A549 (cell line): Measurements from ENCODE around the gene OR6C2. TPM values are rescaled to one million over a fixed set of nuclear protein-coding genes. Genes with fewer than 3 reads are reported as not detected.

ENCODE experiments used
- ATAC-seq, 2 experiments: fragments of 200-7000 bp in 1 of 2; fragments of >200 bp in 1 of 2; cut with Nextera tagmentation in 1 of 2; cut with Tn5 transposase in 1 of 2; 3 replicates each; pipeline versions ENCODE4 v1.8.0 to v1.9.1; 2018 to 2020; ENCODE audit warnings: mild to moderate bottlenecking in 1 of 2, moderate library complexity in 1 of 2
- CTCF ChIA-PET: fragments of 300-600 bp; sonication (Branson Sonifier 250); formaldehyde crosslinking; extraction: SDS; loops from one replicate; lab custom pipeline; 2021; ENCODE audit warnings: antibody characterized with exemption, inconsistent platforms; lab: Yijun Ruan, JAX
- POLR2A ChIA-PET: fragments of 350-600 bp; formaldehyde crosslinking; extraction: SDS; loops from one replicate; lab custom pipeline; 2021; ENCODE audit warnings: antibody characterized with exemption, inconsistent platforms; lab: Yijun Ruan, JAX
- DNase-seq, 2 experiments: peaks; one replicate each; pipeline versions ENCODE4 v3.0.0 to v3.0.0-alpha.2; 2011 to 2016; ENCODE audit warnings: low read depth in 1 of 2, low spot score in 1 of 2
- FAIRE-seq: peaks from 2 replicates; lab custom pipeline; 2011; peaks lifted over from hg19 to GRCh38; lab: Jason Lieb, UNC
- H3K27ac ChIP-seq, 2 experiments: fragments of >200 bp; sonication (Bioruptor Twin); formaldehyde crosslinking; 3 replicates each; pipeline ENCODE4 v1.5.1; 2016 to 2017
- H3K4me1 ChIP-seq: fragments of >200 bp; sonication (Bioruptor Twin); formaldehyde crosslinking; 3 replicates; pipeline ENCODE4 v1.6.1; 2016
- H3K4me2 ChIP-seq: fragments of >200 bp; sonication (Bioruptor Twin); formaldehyde crosslinking; 3 replicates; pipeline ENCODE4 v1.6.1; 2016
- H3K4me3 ChIP-seq: fragments of >200 bp; sonication (Bioruptor Twin); formaldehyde crosslinking; 3 replicates; pipeline ENCODE4 v1.5.1; 2016
- H3K9me3 ChIP-seq: fragments of >200 bp; sonication (Bioruptor Twin); formaldehyde crosslinking; 3 replicates; pipeline ENCODE4 v1.6.1; 2016
- BHLHE40 ChIP-seq: IDR thresholded peaks from 2 replicates; pipeline ENCODE4 v1.6.1; 2012; ENCODE audit warnings: low read depth, low read length, inconsistent platforms
- CBX2 ChIP-seq: fragments of 200-600 bp; sonication (generic); IDR thresholded peaks from 2 replicates; pipeline ENCODE4 v1.6.1; 2016; ENCODE audit warnings: low read depth, mild to moderate bottlenecking, borderline replicate concordance
- CEBPB ChIP-seq, 2 experiments: fragments of >200 bp in 1 of 2; sonication (Bioruptor Twin) in 1 of 2; formaldehyde crosslinking in 1 of 2; IDR thresholded peaks; 2 replicates each; pipeline ENCODE4 v1.6.1; 2012 to 2016
- CHD2 ChIP-seq: fragments of 150-350 bp; IDR thresholded peaks from 2 replicates; pipeline ENCODE4 v1.6.1; 2014; ENCODE audit warnings: low read length; ENCODE audit not compliant: partially characterized antibody
- CHD4 ChIP-seq: fragments of 200-600 bp; sonication (generic); IDR thresholded peaks from 2 replicates; pipeline ENCODE4 v1.6.1; 2016; ENCODE audit warnings: antibody characterized with exemption, mild to moderate bottlenecking, borderline replicate concordance
- CTCF ChIP-seq: fragments of >200 bp; sonication (Bioruptor Twin); formaldehyde crosslinking; IDR thresholded peaks from 3 replicates; pipeline ENCODE4 v1.5.1; 2016
- ELK1 ChIP-seq: fragments of 150-350 bp; IDR thresholded peaks from 2 replicates; pipeline ENCODE4 v1.6.1; 2014; ENCODE audit warnings: low read depth, mild to moderate bottlenecking, low read length
- HES2 ChIP-seq: fragments of >200 bp; sonication (Bioruptor Twin); formaldehyde crosslinking; IDR thresholded peaks from 2 replicates; pipeline ENCODE4 v1.6.1; 2016
- HMGXB4 ChIP-seq: fragments of 250-450 bp; sonication (Bioruptor Pico); IDR thresholded peaks from 2 replicates; pipeline ENCODE4 v1.5.0; 2021; ENCODE audit warnings: mild to moderate bottlenecking, moderate library complexity, borderline replicate concordance
- HOXA7 ChIP-seq: fragments of 250-450 bp; sonication (Bioruptor Pico); IDR thresholded peaks from 2 replicates; pipeline ENCODE4 v1.5.0; 2020; ENCODE audit warnings: mild to moderate bottlenecking, moderate library complexity
- HOXB5 ChIP-seq: fragments of 250-450 bp; sonication (Bioruptor Pico); IDR thresholded peaks from 2 replicates; pipeline ENCODE4 v1.5.0; 2020; ENCODE audit warnings: mild to moderate bottlenecking, moderate library complexity
- JUNB ChIP-seq: fragments of >200 bp; sonication (Bioruptor Twin); formaldehyde crosslinking; IDR thresholded peaks from 2 replicates; pipeline ENCODE4 v1.6.1; 2016
- KDM1A ChIP-seq: fragments of 200-600 bp; sonication (generic); IDR thresholded peaks from 2 replicates; pipeline ENCODE4 v1.6.1; 2016; ENCODE audit warnings: low read depth, mild to moderate bottlenecking
- MAZ ChIP-seq: fragments of 150-350 bp; IDR thresholded peaks from 2 replicates; pipeline ENCODE4 v1.6.1; 2014; ENCODE audit warnings: antibody characterized with exemption, low read depth, low read length, borderline replicate concordance
- NPAS2 ChIP-seq: fragments of 250-450 bp; sonication (Bioruptor Pico); IDR thresholded peaks from 2 replicates; pipeline ENCODE4 v1.8.0; 2022; ENCODE audit warnings: mild to moderate bottlenecking, moderate library complexity, borderline replicate concordance
- RFX5 ChIP-seq: fragments of 450-650 bp; IDR thresholded peaks from 2 replicates; pipeline ENCODE4 v1.7.1; 2014; ENCODE audit warnings: antibody characterized with exemption, mild to moderate bottlenecking, moderate library complexity
- RNF2 ChIP-seq: fragments of 200-600 bp; sonication (generic); IDR thresholded peaks from 2 replicates; pipeline ENCODE4 v1.6.1; 2016; ENCODE audit warnings: low read depth, mild to moderate bottlenecking, antibody characterized with exemption, moderate library complexity, borderline replicate concordance
- ZNF302 ChIP-seq: fragments of 250-450 bp; sonication (Bioruptor Pico); IDR thresholded peaks from 2 replicates; pipeline ENCODE4 v1.9.0; 2021; ENCODE audit warnings: inconsistent platforms, mild to moderate bottlenecking, moderate library complexity
- WGBS: methylation state at CpG from one replicate; pipeline ENCODE4 v1.1.6; 2017; ENCODE audit errors: missing lambda C conversion rate; 5-methylcytosine and 5-hydroxymethylcytosine counted together
- polyA minus RNA-seq: library from RNA; depleted of rRNA, polyadenylated mRNA; stranded (reverse); fragments of >200 nt; gene quantifications from 2 replicates; pipeline ENCODE4 v1.2.3, GENCODE V29; 2011; rRNA and poly(A)+ RNA removed
- polyA plus RNA-seq, 4 experiments: library from polyadenylated mRNA; depleted of rRNA in 3 of 4; stranded (reverse); fragments of >200 nt; fragmentation: RNase III in 1 of 4; extraction: RNeasy Plus Mini Kit Qiagen cat#74134 plus additional on column Dnase treatment in 1 of 4; gene quantifications; 2 replicates in 3 of 4; 3 replicates in 1 of 4; pipeline ENCODE4 v1.2.3, GENCODE V29; 2011 to 2017

The OR6C2 gene
- polyA plus RNA-seq (2011; rRNA removed), result not detected in 2 replicates
- polyA plus RNA-seq (2012; cell fraction: cytosol; rRNA removed), result not detected in 2 replicates
- polyA plus RNA-seq (2012; cell fraction: nucleus; rRNA removed), result not detected in 2 replicates
- polyA plus RNA-seq (2017; fragmentation: RNase III; extraction: RNeasy Plus Mini Kit Qiagen cat#74134 plus additional on column Dnase treatment), result not detected in 3 replicates
- polyA minus RNA-seq, result not detected in 2 replicates

GRCh38 chr12:55443776-55444175, at the start of gene OR6C2:
TSS of gene OR6C2 (plus strand) at chr12:55444076. CDS start at chr12:55452214, 8,138 bp downstream.
- no peak within 1 kb of the TSS for H3K4me2 ChIP-seq
- no peak within 1 kb of the TSS for H3K4me3 ChIP-seq
- H3K27ac ChIP-seq, result no peak within 1 kb of the TSS
- ChIA-PET POLR2A (no interaction called here), CTCF (interaction anchor here (0.6 kb wide), 1 partner anchor 330 kb away, joined by 5 read pairs; no protein-coding TSS in a partner anchor)
- 3% methylated on average over 2 of the region's 2 CpGs for WGBS
- no peaks in the 10 kb centered on the region for H3K9me3 ChIP-seq
- DNase-seq, result no peak
- H3K4me1 ChIP-seq, result no peaks in the 10 kb centered on the region
- FAIRE-seq, result no peak
- no peak for ATAC-seq
- no peak for TF ChIP-seq ELK1
- TF ChIP-seq NPAS2, result no peak
- no peak for TF ChIP-seq RNF2
- no peak for TF ChIP-seq ZNF302
- no peak for TF ChIP-seq HMGXB4 (CRISPR knock-in tag)
- no peak for TF ChIP-seq CBX2
- TF ChIP-seq BHLHE40, result no peak
- no peak for TF ChIP-seq HOXB5 (CRISPR knock-in tag)
- no peak for TF ChIP-seq CTCF
- TF ChIP-seq JUNB, result no peak
- no peak for TF ChIP-seq HES2
- no peak for TF ChIP-seq CEBPB (IDR thresholded peaks at IDR 0.05)

GRCh38 chr12:55396326-55396725, 47.5 kb upstream of the OR6C2 start:
- Histone ChIP-seq H3K9me3 (no peaks in the 10 kb centered on the region), H3K4me1 (no peaks in the 10 kb centered on the region), H3K27ac (no peak overlapping the region), H3K4me2 (no peak overlapping the region), H3K4me3 (no peak overlapping the region)
- ATAC-seq, result no peak
- no peak for FAIRE-seq
- ChIA-PET POLR2A (no interaction called here), CTCF (no interaction called here)
- WGBS, result 11% methylated on average over 1 of the region's 1 CpG
- no peak for TF ChIP-seq KDM1A
- no peak for TF ChIP-seq RNF2
- no peak for DNase-seq

GRCh38 chr12:55400229-55400628, 43.6 kb upstream of the OR6C2 start, which contains the start of gene OR6C65:
TSS of gene OR6C65 (plus strand) at chr12:55400529. CDS start at chr12:55400529, 0 bp downstream.
- ATAC-seq, result no peak
- Histone ChIP-seq H3K4me3 (no peak within 1 kb of the TSS), H3K4me2 (no peak within 1 kb of the TSS), H3K4me1 (no peaks in the 10 kb centered on the region), H3K9me3 (no peaks in the 10 kb centered on the region), H3K27ac (no peak within 1 kb of the TSS)
- no peak for DNase-seq
- peak; percentile 46 for FAIRE-seq
- ChIA-PET CTCF (no interaction called here), POLR2A (no interaction called here)
- TF ChIP-seq HOXB5 (CRISPR knock-in tag) (no peak), KDM1A (no peak), ELK1 (no peak), MAZ (no peak), RFX5 (no peak), CHD4 (no peak), CHD2 (no peak), HOXA7 (CRISPR knock-in tag) (no peak)
- 0% methylated on average over 1 of the region's 1 CpG for WGBS
